Ishikawa (cell line): Measurements from ENCODE around the gene GPR18.

ENCODE experiments used
- CEBPB ChIP-seq: IDR thresholded peaks from 2 replicates; pipeline ENCODE4 v1.6.1; 2012
- CREB1 ChIP-seq: IDR thresholded peaks from 2 replicates; pipeline ENCODE4 v1.6.1; 2012; ENCODE audit warnings: low read depth
- EGR1 ChIP-seq: IDR thresholded peaks from 2 replicates; pipeline ENCODE4 v1.6.1; 2012
- EP300 ChIP-seq: IDR thresholded peaks from 2 replicates; pipeline ENCODE4 v1.6.1; 2012; ENCODE audit warnings: borderline replicate concordance
- FOXM1 ChIP-seq: IDR thresholded peaks from 2 replicates; pipeline ENCODE4 v1.6.1; 2012; ENCODE audit warnings: low read depth, borderline replicate concordance
- NFIC ChIP-seq: IDR thresholded peaks from 2 replicates; pipeline ENCODE4 v1.6.1; 2012
- RAD21 ChIP-seq: IDR thresholded peaks from 2 replicates; pipeline ENCODE4 v1.6.1; 2012; ENCODE audit warnings: low read depth
- TAF1 ChIP-seq: IDR thresholded peaks from 2 replicates; pipeline ENCODE4 v1.6.1; 2012; ENCODE audit warnings: low read depth, mild to moderate bottlenecking
- TCF12 ChIP-seq: IDR thresholded peaks from 2 replicates; pipeline ENCODE4 v1.6.1; 2012; ENCODE audit warnings: low read depth
- TEAD4 ChIP-seq: IDR thresholded peaks from 2 replicates; pipeline ENCODE4 v1.6.1; 2012
- YY1 ChIP-seq: IDR thresholded peaks from 2 replicates; pipeline ENCODE4 v1.6.1; 2012; ENCODE audit warnings: low read depth
- ZBTB7A ChIP-seq: IDR thresholded peaks from 2 replicates; pipeline ENCODE4 v1.6.1; 2012; ENCODE audit warnings: low read depth
- TF ChIP-seq, protein P1 (sequence below): IDR thresholded peaks from 2 replicates; pipeline ENCODE4 v1.6.1; 2012
- TF ChIP-seq, protein P2 (sequence below): IDR thresholded peaks from 2 replicates; pipeline ENCODE4 v1.6.1; 2012; ENCODE audit warnings: low read depth, mild to moderate bottlenecking

- TF ChIP-seq EP300 (no peak), TAF1 (no peak), NFIC (no peak), FOXM1 (no peak), CEBPB (no peak), TEAD4 (no peak), ZBTB7A (no peak), TCF12 (no peak), YY1 (no peak), RAD21 (no peak), EGR1 (no peak), CREB1 (no peak)
- TF ChIP-seq, protein P1, sequence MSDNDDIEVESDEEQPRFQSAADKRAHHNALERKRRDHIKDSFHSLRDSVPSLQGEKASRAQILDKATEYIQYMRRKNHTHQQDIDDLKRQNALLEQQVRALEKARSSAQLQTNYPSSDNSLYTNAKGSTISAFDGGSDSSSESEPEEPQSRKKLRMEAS = no peak
- TF ChIP-seq, protein P2, sequence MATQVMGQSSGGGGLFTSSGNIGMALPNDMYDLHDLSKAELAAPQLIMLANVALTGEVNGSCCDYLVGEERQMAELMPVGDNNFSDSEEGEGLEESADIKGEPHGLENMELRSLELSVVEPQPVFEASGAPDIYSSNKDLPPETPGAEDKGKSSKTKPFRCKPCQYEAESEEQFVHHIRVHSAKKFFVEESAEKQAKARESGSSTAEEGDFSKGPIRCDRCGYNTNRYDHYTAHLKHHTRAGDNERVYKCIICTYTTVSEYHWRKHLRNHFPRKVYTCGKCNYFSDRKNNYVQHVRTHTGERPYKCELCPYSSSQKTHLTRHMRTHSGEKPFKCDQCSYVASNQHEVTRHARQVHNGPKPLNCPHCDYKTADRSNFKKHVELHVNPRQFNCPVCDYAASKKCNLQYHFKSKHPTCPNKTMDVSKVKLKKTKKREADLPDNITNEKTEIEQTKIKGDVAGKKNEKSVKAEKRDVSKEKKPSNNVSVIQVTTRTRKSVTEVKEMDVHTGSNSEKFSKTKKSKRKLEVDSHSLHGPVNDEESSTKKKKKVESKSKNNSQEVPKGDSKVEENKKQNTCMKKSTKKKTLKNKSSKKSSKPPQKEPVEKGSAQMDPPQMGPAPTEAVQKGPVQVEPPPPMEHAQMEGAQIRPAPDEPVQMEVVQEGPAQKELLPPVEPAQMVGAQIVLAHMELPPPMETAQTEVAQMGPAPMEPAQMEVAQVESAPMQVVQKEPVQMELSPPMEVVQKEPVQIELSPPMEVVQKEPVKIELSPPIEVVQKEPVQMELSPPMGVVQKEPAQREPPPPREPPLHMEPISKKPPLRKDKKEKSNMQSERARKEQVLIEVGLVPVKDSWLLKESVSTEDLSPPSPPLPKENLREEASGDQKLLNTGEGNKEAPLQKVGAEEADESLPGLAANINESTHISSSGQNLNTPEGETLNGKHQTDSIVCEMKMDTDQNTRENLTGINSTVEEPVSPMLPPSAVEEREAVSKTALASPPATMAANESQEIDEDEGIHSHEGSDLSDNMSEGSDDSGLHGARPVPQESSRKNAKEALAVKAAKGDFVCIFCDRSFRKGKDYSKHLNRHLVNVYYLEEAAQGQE = no peak
These were observed 1.9 kb downstream of the GPR18 start for GRCh38 chr13:99256283-99256682.
